Measurements from ENCODE around the gene ZIC4.

The ZIC4 gene

DNA sequence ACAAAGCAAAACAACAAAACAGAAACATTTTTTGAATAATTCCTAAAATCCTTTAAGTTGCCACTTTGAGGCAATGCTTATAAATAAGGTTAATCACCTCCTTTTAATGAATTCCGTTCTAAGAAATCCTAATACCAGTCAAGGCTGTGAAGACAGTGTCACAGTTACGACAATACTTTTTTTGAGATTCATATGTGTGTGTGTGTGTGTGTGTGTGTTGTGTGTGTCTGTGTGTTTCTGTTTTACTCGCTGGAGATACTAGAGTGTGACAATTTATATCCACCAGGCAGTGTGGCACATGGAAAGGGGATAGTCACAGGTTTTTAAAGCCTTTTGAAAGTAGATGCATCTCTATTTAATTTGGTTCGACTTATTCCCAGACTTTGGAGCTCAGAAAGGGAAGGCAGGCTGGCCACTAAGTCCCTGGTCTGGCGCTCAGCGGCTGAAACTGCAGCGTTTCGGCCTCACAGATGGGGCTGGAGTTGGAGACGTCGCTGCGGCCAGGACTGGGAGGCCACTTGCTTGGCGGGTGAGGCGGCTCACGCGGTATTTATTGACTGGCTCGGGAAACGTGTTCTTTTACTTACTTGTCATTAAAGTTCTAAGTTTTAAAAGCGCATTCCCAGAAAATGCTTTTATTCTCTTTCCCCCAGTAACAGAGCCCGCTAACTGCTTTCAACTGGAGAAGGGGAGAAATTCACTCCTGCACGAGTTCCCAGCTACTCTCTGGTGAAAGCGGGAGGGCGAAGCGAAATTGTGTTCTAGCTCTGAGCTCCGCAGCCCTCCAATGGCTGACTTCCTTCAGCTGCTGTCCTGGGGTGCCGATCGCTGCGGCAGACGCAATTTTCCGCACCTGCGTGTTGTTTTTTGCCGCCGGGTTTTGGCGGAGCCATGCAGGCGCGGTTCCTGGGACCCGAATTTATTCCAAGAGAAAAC lies 16.5 kb upstream of the ZIC4 start:
- 0 out of 3 replicates have a peak, but pooled peaks have one; percentile 39 for ATAC-seq
- TF ChIP-seq RARB (CRISPR knock-in tag; IDR thresholded peaks at IDR 0.05), result no peak
- TF ChIP-seq TSHZ2 (CRISPR knock-in tag; IDR thresholded peaks at IDR 0.05), result no peak
- TF ChIP-seq SNAI2 (CRISPR knock-in tag; IDR thresholded peaks at IDR 0.05), result no peak
- no peak for TF ChIP-seq ZNF8 (CRISPR knock-in tag; IDR thresholded peaks at IDR 0.05)
- no peak for TF ChIP-seq ARNTL (CRISPR knock-in tag; IDR thresholded peaks at IDR 0.05; ENCODE audit: borderline replicate concordance, low read depth)
- TF ChIP-seq, protein P1, sequence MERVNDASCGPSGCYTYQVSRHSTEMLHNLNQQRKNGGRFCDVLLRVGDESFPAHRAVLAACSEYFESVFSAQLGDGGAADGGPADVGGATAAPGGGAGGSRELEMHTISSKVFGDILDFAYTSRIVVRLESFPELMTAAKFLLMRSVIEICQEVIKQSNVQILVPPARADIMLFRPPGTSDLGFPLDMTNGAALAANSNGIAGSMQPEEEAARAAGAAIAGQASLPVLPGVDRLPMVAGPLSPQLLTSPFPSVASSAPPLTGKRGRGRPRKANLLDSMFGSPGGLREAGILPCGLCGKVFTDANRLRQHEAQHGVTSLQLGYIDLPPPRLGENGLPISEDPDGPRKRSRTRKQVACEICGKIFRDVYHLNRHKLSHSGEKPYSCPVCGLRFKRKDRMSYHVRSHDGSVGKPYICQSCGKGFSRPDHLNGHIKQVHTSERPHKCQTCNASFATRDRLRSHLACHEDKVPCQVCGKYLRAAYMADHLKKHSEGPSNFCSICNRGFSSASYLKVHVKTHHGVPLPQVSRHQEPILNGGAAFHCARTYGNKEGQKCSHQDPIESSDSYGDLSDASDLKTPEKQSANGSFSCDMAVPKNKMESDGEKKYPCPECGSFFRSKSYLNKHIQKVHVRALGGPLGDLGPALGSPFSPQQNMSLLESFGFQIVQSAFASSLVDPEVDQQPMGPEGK (CRISPR knock-in tag; IDR thresholded peaks at IDR 0.05; ENCODE audit: borderline replicate concordance), result no peak
- TF ChIP-seq ZFP30 (CRISPR knock-in tag; IDR thresholded peaks at IDR 0.05), result no peak
- no peak for TF ChIP-seq TOX (CRISPR knock-in tag; IDR thresholded peaks at IDR 0.05; ENCODE audit: borderline replicate concordance)
- no peak for TF ChIP-seq TCF4 (CRISPR knock-in tag; IDR thresholded peaks at IDR 0.05; ENCODE audit: borderline replicate concordance)

DNA sequence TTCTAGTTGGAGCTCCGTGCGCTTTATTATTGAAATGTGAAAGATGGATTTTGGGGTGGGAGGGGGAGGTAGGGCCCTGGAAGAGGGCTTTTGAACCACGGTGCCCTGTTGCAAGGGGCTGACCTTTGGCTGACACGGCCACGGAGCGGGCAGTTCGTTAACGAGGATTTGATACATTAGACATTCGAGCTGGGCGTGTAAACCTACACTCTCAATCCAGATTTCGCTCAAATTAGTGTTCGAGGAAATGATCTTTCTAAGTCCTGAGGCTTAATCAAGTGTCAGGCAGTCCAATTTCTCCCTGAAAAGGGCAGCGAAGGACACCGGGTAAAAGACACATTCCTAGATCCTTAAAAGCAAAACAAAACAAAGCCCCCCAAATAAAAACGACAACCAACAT lies 15.9 kb upstream of the ZIC4 start:
- no peak for ATAC-seq
- no peak for TF ChIP-seq TCF4 (CRISPR knock-in tag; IDR thresholded peaks at IDR 0.05; ENCODE audit: borderline replicate concordance)
- TF ChIP-seq PPARA (CRISPR knock-in tag; IDR thresholded peaks at IDR 0.05; ENCODE audit: borderline replicate concordance), result no peak
- no peak for TF ChIP-seq OSR1 (CRISPR knock-in tag; IDR thresholded peaks at IDR 0.05)
- TF ChIP-seq ZNF8 (CRISPR knock-in tag; IDR thresholded peaks at IDR 0.05), result no peak
- TF ChIP-seq ZC3H10 (CRISPR knock-in tag; IDR thresholded peaks at IDR 0.05), result no peak
- TF ChIP-seq ZNF70 (CRISPR knock-in tag; IDR thresholded peaks at IDR 0.05), result no peak
- TF ChIP-seq ESRRG (CRISPR knock-in tag; IDR thresholded peaks at IDR 0.05), result no peak
- no peak for TF ChIP-seq CSRNP3 (CRISPR knock-in tag; IDR thresholded peaks at IDR 0.05)
- TF ChIP-seq TSHZ2 (CRISPR knock-in tag; IDR thresholded peaks at IDR 0.05), result no peak
- no peak for TF ChIP-seq CSDC2 (CRISPR knock-in tag; IDR thresholded peaks at IDR 0.05)
- no peak for TF ChIP-seq ARNTL (CRISPR knock-in tag; IDR thresholded peaks at IDR 0.05; ENCODE audit: borderline replicate concordance, low read depth)
- no peak for TF ChIP-seq ZFP3 (CRISPR knock-in tag; IDR thresholded peaks at IDR 0.05)
- no peak for TF ChIP-seq ZFP30 (CRISPR knock-in tag; IDR thresholded peaks at IDR 0.05)
- TF ChIP-seq ISL1 (CRISPR knock-in tag; IDR thresholded peaks at IDR 0.05), result no peak
- TF ChIP-seq POU6F1 (CRISPR knock-in tag; IDR thresholded peaks at IDR 0.05; ENCODE audit: borderline replicate concordance, low read depth), result no peak
- no peak for TF ChIP-seq SNAI2 (CRISPR knock-in tag; IDR thresholded peaks at IDR 0.05)
- TF ChIP-seq TOX (CRISPR knock-in tag; IDR thresholded peaks at IDR 0.05; ENCODE audit: borderline replicate concordance), result no peak
- TF ChIP-seq, protein P2, sequence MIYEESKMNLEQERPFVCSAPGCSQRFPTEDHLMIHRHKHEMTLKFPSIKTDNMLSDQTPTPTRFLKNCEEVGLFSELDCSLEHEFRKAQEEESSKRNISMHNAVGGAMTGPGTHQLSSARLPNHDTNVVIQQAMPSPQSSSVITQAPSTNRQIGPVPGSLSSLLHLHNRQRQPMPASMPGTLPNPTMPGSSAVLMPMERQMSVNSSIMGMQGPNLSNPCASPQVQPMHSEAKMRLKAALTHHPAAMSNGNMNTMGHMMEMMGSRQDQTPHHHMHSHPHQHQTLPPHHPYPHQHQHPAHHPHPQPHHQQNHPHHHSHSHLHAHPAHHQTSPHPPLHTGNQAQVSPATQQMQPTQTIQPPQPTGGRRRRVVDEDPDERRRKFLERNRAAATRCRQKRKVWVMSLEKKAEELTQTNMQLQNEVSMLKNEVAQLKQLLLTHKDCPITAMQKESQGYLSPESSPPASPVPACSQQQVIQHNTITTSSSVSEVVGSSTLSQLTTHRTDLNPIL (CRISPR knock-in tag; IDR thresholded peaks at IDR 0.05; ENCODE audit: low read depth), result no peak
